Stomach (tissue), 9 donors: Measurements from ENCODE around the gene ISG15. TPM values are rescaled to one million over a fixed set of nuclear protein-coding genes. Genes with fewer than 3 reads are reported as not detected.
A peak's percentile ranks its signal among the peaks of the same experiment; 100 is the strongest.

Experiments used
- DNase-seq, 2 donors: peaks; one replicate each; pipeline versions ENCODE4 v3.0.0 to v3.0.0-alpha.2; 2013 to 2019
- H3K27ac ChIP-seq, 5 donors: fragments of 200-600 bp in 4 of 5; sonication (generic) in 4 of 5; one replicate each; pipeline ENCODE4 v1.5.1; 2013 to 2019; ENCODE audit warnings: mild to moderate bottlenecking in 1 of 5, moderate library complexity in 1 of 5
- H3K27me3 ChIP-seq, 3 donors: fragments of 200-600 bp; sonication (generic); one replicate each; pipeline ENCODE4 v1.5.1; 2017 to 2019; ENCODE audit warnings: mixed run types in 1 of 3
- H3K36me3 ChIP-seq, 4 donors: fragments of 200-600 bp; sonication (generic); 1 replicate in 3 of 4; 2 replicates in 1 of 4; pipeline ENCODE4 v1.5.1; 2016 to 2019
- H3K4me1 ChIP-seq, 4 donors: fragments of 200-600 bp; sonication (generic); one replicate each; pipeline ENCODE4 v1.5.1; 2016 to 2019
- H3K4me3 ChIP-seq, 4 donors: fragments of 200-600 bp; sonication (generic) in 3 of 4; one replicate each; pipeline ENCODE4 v1.5.1; 2016 to 2019; ENCODE audit warnings: mild to moderate bottlenecking in 1 of 4
- H3K9me3 ChIP-seq, 4 donors: fragments of 200-600 bp; sonication (generic); one replicate each; pipeline ENCODE4 v1.5.1; 2016 to 2019
- CTCF ChIP-seq, 7 experiments: fragments of 450-650 bp in 4 of 7; fragments of 200-600 bp in 3 of 7; sonication (generic) in 3 of 7; IDR thresholded peaks; one replicate each; pipeline ENCODE4 v1.5.1; 2016 to 2019; ENCODE audit warnings: antibody characterized with exemption in 7 of 7, control low read depth in 2 of 7, mild to moderate bottlenecking in 1 of 7
- EP300 ChIP-seq: sonication (generic); formaldehyde crosslinking; IDR thresholded peaks from one replicate; pipeline ENCODE4 v1.6.1; 2017; ENCODE audit warnings: antibody characterized with exemption
- POLR2A ChIP-seq, 4 donors: fragments of 450-650 bp; IDR thresholded peaks; one replicate each; pipeline ENCODE4 v1.6.1; 2016; ENCODE audit warnings: antibody characterized with exemption in 4 of 4, control low read depth in 2 of 4, mild to moderate bottlenecking in 1 of 4, moderate library complexity in 1 of 4
- POLR2AphosphoS5 ChIP-seq, 3 donors: sonication (generic); formaldehyde crosslinking; IDR thresholded peaks; one replicate each; pipeline ENCODE4 v1.6.1; 2016; ENCODE audit warnings: antibody characterized with exemption in 3 of 3
- WGBS, 5 donors: extraction: QIAGEN DNeasy Blood & Tissue Kit in 3 of 5; methylation state at CpG; one replicate each; pipeline versions ENCODE4 v1.1.5 to v1.1.7; 2013 to 2018; 5-methylcytosine and 5-hydroxymethylcytosine counted together
- intact Hi-C: fragments of 100-400 bp; cut with DNase I; formaldehyde crosslinking; loops from one replicate; pipeline ENCODE4 v1.15.1; 2023; ENCODE audit warnings: low total_unique reads
- polyA plus RNA-seq, 3 donors: library from polyadenylated mRNA; stranded (reverse); fragments of 200-250 nt; gene quantifications; one replicate each; pipeline ENCODE4 v1.2.3, GENCODE V29; 2013
- total RNA-seq, 5 donors: library from RNA; depleted of rRNA; stranded (reverse); fragments of >200 nt; gene quantifications; one replicate each; pipeline versions ENCODE4 v1.1.0 to v1.2.3, GENCODE V29; 2014 to 2016
- donor health status: healthy with polysubstance abuse.
- donor health status: Bipolar disorder and iron deficiency.
- donor health status: healthy.

Gene ISG15
- total and polyA plus RNA-seq, 8 donors = 16.3 to 105 (median 49.1) TPM

- no peak for TF ChIP-seq CTCF (IDR thresholded peaks at IDR 0.05)
- TF ChIP-seq EP300 = no peak
- TF ChIP-seq POLR2AphosphoS5 (IDR thresholded peaks at IDR 0.05) = no peak
- TF ChIP-seq POLR2A (IDR thresholded peaks at IDR 0.05) = no peak
- intact Hi-C loops = no loop called here
Measured at GRCh38 chr1:1022302-1023009, 9.2 kb downstream of the ISG15 start.

GRCh38 chr1:1023700-1024099 is 10.4 kb downstream of the ISG15 start:
- Histone ChIP-seq H3K27me3 (peaks cover 0 to 22% (median 7%) of the 10 kb centered on the region in 3 donors), H3K27ac (peak overlapping the region in 2 of 5 donors; percentile 74 to 75), H3K4me3 (no peak overlapping the region), H3K9me3 (no peaks in the 10 kb centered on the region), H3K36me3 (peaks cover 0 to 13% (median 0%) of the 10 kb centered on the region in 4 donors), H3K4me1 (peaks cover 40 to 70% (median 54%) of the 10 kb centered on the region in 4 donors)
- intact Hi-C loops = no loop called here
- peak in 1 of 2 donors; percentile 47 for DNase-seq
- TF ChIP-seq POLR2AphosphoS5 (IDR thresholded peaks at IDR 0.05) = no peak
- TF ChIP-seq EP300 = no peak
- TF ChIP-seq CTCF (IDR thresholded peaks at IDR 0.05) = no peak
- TF ChIP-seq POLR2A (IDR thresholded peaks at IDR 0.05) = no peak
- 27 to 58% (median 50%) methylated on average over 2 to 13 of the region's 13 CpGs for WGBS, 5 donors

More at GRCh38 chr1:1022302-1023009, 9.2 kb downstream of the ISG15 start:
- no peak overlapping the region for H3K4me3 ChIP-seq
- peaks cover 40 to 73% (median 55%) of the 10 kb centered on the region in 4 donors for H3K4me1 ChIP-seq
- H3K36me3 ChIP-seq = peaks cover 0 to 7% (median 0%) of the 10 kb centered on the region in 4 donors
- no peaks in the 10 kb centered on the region for H3K9me3 ChIP-seq
- H3K27ac ChIP-seq = no peak overlapping the region
- DNase-seq = peak in 1 of 2 donors; percentile 59
- 74 to 88% (median 81%) methylated on average over 14 to 27 of the region's 27 CpGs for WGBS, 5 donors
- H3K27me3 ChIP-seq = peaks cover 0 to 22% (median 7%) of the 10 kb centered on the region in 3 donors

GRCh38 chr1:1024149-1024770 is 11.0 kb downstream of the ISG15 start:
- no peak for TF ChIP-seq CTCF (IDR thresholded peaks at IDR 0.05)
- TF ChIP-seq POLR2AphosphoS5 (IDR thresholded peaks at IDR 0.05) = no peak
- no peak for TF ChIP-seq EP300
- no peak for TF ChIP-seq POLR2A (IDR thresholded peaks at IDR 0.05)
- intact Hi-C loops = no loop called here
- H3K4me3 ChIP-seq = peak overlapping the region in 2 of 4 donors; percentile 1 to 29
- 60 to 73% (median 69%) methylated on average over 8 to 9 of the region's 9 CpGs for WGBS, 5 donors
- peaks cover 0 to 22% (median 7%) of the 10 kb centered on the region in 3 donors for H3K27me3 ChIP-seq
- peak overlapping the region in 3 of 5 donors; percentile 51 to 75 (median 74) for H3K27ac ChIP-seq
- H3K36me3 ChIP-seq = peaks cover 0 to 13% (median 0%) of the 10 kb centered on the region in 4 donors
- no peaks in the 10 kb centered on the region for H3K9me3 ChIP-seq
- DNase-seq = no peak
- H3K4me1 ChIP-seq = peaks cover 40 to 65% (median 52%) of the 10 kb centered on the region in 4 donors

GRCh38 chr1:1024771-1025699 is 11.7 kb downstream of the ISG15 start:
- intact Hi-C loops = no loop called here
- TF ChIP-seq CTCF (IDR thresholded peaks at IDR 0.05) (no peak), POLR2AphosphoS5 (IDR thresholded peaks at IDR 0.05) (peak in 1 of 3 donors; percentile 53)
- 24 to 60% (median 41%) methylated on average over 3 to 31 of the region's 31 CpGs for WGBS, 5 donors

More at GRCh38 chr1:1024771-1025699, 11.7 kb downstream of the ISG15 start:
- DNase-seq = peak; percentile 76 to 90
- no peaks in the 10 kb centered on the region for H3K9me3 ChIP-seq
- H3K27ac ChIP-seq = peak overlapping the region; percentile 28 to 75 (median 60)
- peaks cover 0 to 13% (median 0%) of the 10 kb centered on the region in 4 donors for H3K36me3 ChIP-seq
- H3K4me3 ChIP-seq = peak overlapping the region; percentile 1 to 31 (median 25)
- peaks cover 0 to 21% (median 7%) of the 10 kb centered on the region in 3 donors for H3K27me3 ChIP-seq
- peaks cover 40 to 65% (median 52%) of the 10 kb centered on the region in 4 donors for H3K4me1 ChIP-seq
